Sigmoid colon (tissue), 4 donors: ENCODE measurements around the gene SPTBN5.

Experiments
- CTCF ChIP-seq, 4 experiments: fragments of 450-650 bp in 3 of 4; fragments of 200-600 bp in 1 of 4; IDR thresholded peaks; one replicate each; pipeline ENCODE4 v1.5.1; 2016 to 2019; ENCODE audit warnings: antibody characterized with exemption in 4 of 4, mild to moderate bottlenecking in 3 of 4, moderate library complexity in 2 of 4
- POLR2AphosphoS5 ChIP-seq, 4 donors: sonication (generic); formaldehyde crosslinking; IDR thresholded peaks; one replicate each; pipeline ENCODE4 v1.6.1; 2017; ENCODE audit warnings: antibody characterized with exemption in 4 of 4

- TF ChIP-seq POLR2AphosphoS5 (IDR thresholded peaks at IDR 0.05) = no peak
- no peak for TF ChIP-seq CTCF (IDR thresholded peaks at IDR 0.05)
Observed at GRCh38 chr15:41881550-41881919, 12.3 kb downstream of the SPTBN5 start.
